H9 (cell line): ENCODE data around the gene ST6GALNAC3. TPM values are rescaled to one million over a fixed set of nuclear protein-coding genes. Genes with fewer than 3 reads are reported as not detected.

ENCODE experiments used
- DNase-seq: peaks from one replicate; pipeline ENCODE4 v3.0.0-alpha.2; 2017
- H2AFZ ChIP-seq: one replicate; pipeline ENCODE4 v1.6.1; 2013; ENCODE audit warnings: mild to moderate bottlenecking, low read length, control low read depth, moderate library complexity
- H2AK5ac ChIP-seq: 2 replicates; pipeline ENCODE4 v1.6.1; 2013; ENCODE audit warnings: low read length, control low read depth, mixed read lengths; ENCODE audit not compliant: insufficient read length
- H2BK120ac ChIP-seq: one replicate; pipeline ENCODE4 v1.6.1; 2013; ENCODE audit warnings: low read depth, mild to moderate bottlenecking, low read length, control low read depth, inconsistent platforms; ENCODE audit not compliant: poor library complexity, severe bottlenecking
- H2BK12ac ChIP-seq: 2 replicates; pipeline ENCODE4 v1.6.1; 2013; ENCODE audit warnings: low read length, control low read depth, mixed read lengths, low read depth; ENCODE audit not compliant: insufficient read length
- H2BK15ac ChIP-seq: 2 replicates; pipeline ENCODE4 v1.6.1; 2013; ENCODE audit warnings: low read depth, low read length, control low read depth
- H2BK20ac ChIP-seq: one replicate; pipeline ENCODE4 v1.6.1; 2013; ENCODE audit warnings: low read depth, mild to moderate bottlenecking, low read length, control low read depth, inconsistent platforms; ENCODE audit not compliant: poor library complexity, severe bottlenecking
- H2BK5ac ChIP-seq: 2 replicates; pipeline ENCODE4 v1.6.1; 2013; ENCODE audit warnings: low read length, control low read depth, mixed read lengths; ENCODE audit not compliant: insufficient read length
- H3K14ac ChIP-seq: 2 replicates; pipeline ENCODE4 v1.6.1; 2013; ENCODE audit warnings: low read length, control low read depth; ENCODE audit not compliant: insufficient read depth
- H3K18ac ChIP-seq: 2 replicates; pipeline ENCODE4 v1.6.1; 2013; ENCODE audit warnings: low read depth, mild to moderate bottlenecking, mixed read lengths, low read length, control low read depth; ENCODE audit not compliant: insufficient read length
- H3K23ac ChIP-seq: 2 replicates; pipeline ENCODE4 v1.6.1; 2013; ENCODE audit warnings: low read length, control low read depth, mixed read lengths, low read depth; ENCODE audit not compliant: insufficient read length
- H3K23me2 ChIP-seq: 2 replicates; pipeline ENCODE4 v1.6.1; 2013; ENCODE audit warnings: low read depth, mild to moderate bottlenecking, mixed read lengths, low read length, control low read depth; ENCODE audit not compliant: insufficient read length, poor library complexity, severe bottlenecking
- H3K27ac ChIP-seq: 2 replicates; pipeline ENCODE4 v1.5.1; 2013; ENCODE audit warnings: low read length, control low read depth, mixed read lengths, low read depth; ENCODE audit not compliant: insufficient read length
- H3K27me3 ChIP-seq: 2 replicates; pipeline ENCODE4 v1.6.1; 2013; ENCODE audit warnings: low read length, control low read depth, inconsistent platforms; ENCODE audit not compliant: insufficient read depth
- H3K4ac ChIP-seq: 2 replicates; pipeline ENCODE4 v1.6.1; 2013; ENCODE audit warnings: low read depth, mild to moderate bottlenecking, control low read depth, inconsistent platforms, low read length, moderate library complexity
- H3K4me1 ChIP-seq: 2 replicates; pipeline ENCODE4 v1.6.1; 2013; ENCODE audit warnings: low read length, control low read depth, inconsistent platforms; ENCODE audit not compliant: insufficient read depth
- H3K4me2 ChIP-seq: 2 replicates; pipeline ENCODE4 v1.6.1; 2013; ENCODE audit warnings: low read length, control low read depth, mixed read lengths; ENCODE audit not compliant: insufficient read length, insufficient read depth
- H3K56ac ChIP-seq: 2 replicates; pipeline ENCODE4 v1.6.1; 2013; ENCODE audit warnings: low read depth, mild to moderate bottlenecking, mixed read lengths, low read length, control low read depth; ENCODE audit not compliant: insufficient read length
- H3K79me1 ChIP-seq: 2 replicates; pipeline ENCODE4 v1.6.1; 2013; ENCODE audit warnings: low read depth, mild to moderate bottlenecking, moderate library complexity, low read length, control low read depth, inconsistent platforms; ENCODE audit not compliant: insufficient read depth, poor library complexity, severe bottlenecking
- H3K79me2 ChIP-seq: 2 replicates; pipeline ENCODE4 v1.6.1; 2013; ENCODE audit warnings: low read length, control low read depth, inconsistent platforms; ENCODE audit not compliant: insufficient read depth
- H3K9ac ChIP-seq: 2 replicates; pipeline ENCODE4 v1.6.1; 2013; ENCODE audit warnings: low read length, control low read depth, mixed read lengths; ENCODE audit not compliant: insufficient read length; ENCODE audit errors: extremely low read depth
- H3K9me3 ChIP-seq: one replicate; pipeline ENCODE4 v1.6.1; 2013; ENCODE audit warnings: low read depth, low read length, inconsistent platforms; ENCODE audit not compliant: control insufficient read depth
- H3T11ph ChIP-seq: one replicate; pipeline ENCODE4 v1.6.1; 2013; ENCODE audit warnings: mild to moderate bottlenecking, low read length, control low read depth, inconsistent platforms
- H4K20me1 ChIP-seq: one replicate; pipeline ENCODE4 v1.6.1; 2013; ENCODE audit not compliant: control insufficient read depth, insufficient read length, insufficient read depth
- H4K5ac ChIP-seq: 2 replicates; pipeline ENCODE4 v1.6.1; 2013; ENCODE audit warnings: low read depth, mild to moderate bottlenecking, mixed read lengths, low read length, control low read depth; ENCODE audit not compliant: insufficient read length
- H4K8ac ChIP-seq: replicated peaks from 2 replicates; pipeline ENCODE4 v1.6.1; 2013; ENCODE audit warnings: low read length, control low read depth, mixed read lengths, low read depth; ENCODE audit not compliant: insufficient read length
- H4K91ac ChIP-seq: 2 replicates; pipeline ENCODE4 v1.6.1; 2013; ENCODE audit warnings: low read depth, mild to moderate bottlenecking, moderate library complexity, mixed read lengths, low read length, control low read depth; ENCODE audit not compliant: insufficient read length
- H3K27ac Mint-ChIP-seq, 3 experiments: 2 replicates in 2 of 3; 3 replicates in 1 of 3; pipeline ENCODE4 v1.8.0; 2020 to 2021; ENCODE audit warnings: mixed read lengths in 3 of 3, mild to moderate bottlenecking in 1 of 3, moderate library complexity in 1 of 3
- H3K27me3 Mint-ChIP-seq: 2 replicates; pipeline ENCODE4 v1.8.0; 2021; ENCODE audit warnings: low read depth, mild to moderate bottlenecking, moderate library complexity, mixed read lengths
- H3K36me3 Mint-ChIP-seq, 3 experiments: 2 replicates in 2 of 3; 3 replicates in 1 of 3; pipeline ENCODE4 v1.8.0; 2020 to 2021; ENCODE audit warnings: low read depth in 3 of 3, mixed read lengths in 3 of 3; ENCODE audit not compliant: insufficient read depth in 1 of 3
- H3K4me1 Mint-ChIP-seq, 2 experiments: 2 replicates each; pipeline ENCODE4 v1.8.0; 2020; ENCODE audit warnings: mixed read lengths in 2 of 2
- H3K4me3 Mint-ChIP-seq, 2 experiments: 2 replicates in 1 of 2; 3 replicates in 1 of 2; pipeline ENCODE4 v1.8.0; 2020 to 2021; ENCODE audit warnings: mild to moderate bottlenecking in 2 of 2, mixed read lengths in 2 of 2, moderate library complexity in 1 of 2
- H3K9me3 Mint-ChIP-seq, 2 experiments: 2 replicates in 1 of 2; 3 replicates in 1 of 2; pipeline ENCODE4 v1.8.0; 2020; ENCODE audit warnings: mild to moderate bottlenecking in 2 of 2, mixed read lengths in 2 of 2, moderate library complexity in 1 of 2
- CTCF ChIP-seq: fragments of 200-600 bp; sonication (generic); conservative IDR thresholded peaks from 3 replicates; pipeline ENCODE4 v1.8.0; 2021; ENCODE audit warnings: antibody characterized with exemption, mild to moderate bottlenecking
- WGBS: extraction: QIAGEN DNeasy Blood & Tissue Kit; methylation state at CpG from one replicate; pipeline ENCODE4 v1.1.7; 2013; ENCODE audit warnings: missing lambda C conversion rate, low lambda C conversion rate, mixed read lengths; ENCODE audit not compliant: insufficient read length; ENCODE audit errors: extremely low coverage; 5-methylcytosine and 5-hydroxymethylcytosine counted together
- total RNA-seq: library from RNA; stranded (reverse); gene quantifications from 2 replicates; pipeline ENCODE4 v1.2.1, GENCODE V29; 2021

Gene ST6GALNAC3
- total RNA-seq, 1 experiment from 2014 or later, result 11.2 TPM

DNA sequence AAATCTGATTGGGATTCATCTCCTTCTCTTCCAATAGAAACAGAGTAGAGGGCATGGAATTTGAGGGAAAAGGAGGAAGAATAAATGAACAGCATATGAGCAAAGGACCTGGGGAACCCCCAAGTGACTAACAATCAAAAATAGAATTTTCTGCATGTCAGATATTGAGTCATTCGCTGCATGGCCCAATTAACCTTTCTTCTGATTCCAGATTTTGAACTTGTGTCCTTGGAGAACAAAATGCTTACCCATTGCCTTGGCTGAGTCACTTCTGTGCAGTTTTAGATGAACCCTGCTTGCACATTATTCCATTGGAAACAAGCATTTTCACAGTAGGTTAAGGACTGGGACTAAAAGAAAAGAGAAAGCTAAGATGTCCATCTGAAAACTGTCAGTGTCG lies 390.5 kb downstream of the ST6GALNAC3 start:
- no peaks in the 10 kb centered on the region for H3K36me3 Mint-ChIP-seq
- Histone ChIP-seq H4K5ac (no peak overlapping the region), H3K9me3 (no peaks in the 10 kb centered on the region), H3K27ac (no peak overlapping the region), H3K79me2 (no peaks in the 10 kb centered on the region), H4K20me1 (no peaks in the 10 kb centered on the region), H3K23me2 (no peaks in the 10 kb centered on the region), H2AFZ (no peak overlapping the region), H2BK120ac (no peak overlapping the region), H3K9ac (no peak overlapping the region), H3K14ac (no peak overlapping the region), H4K8ac (no peak overlapping the region), H2BK12ac (no peak overlapping the region), H3K27me3 (no peaks in the 10 kb centered on the region), H2BK20ac (no peak overlapping the region), H3T11ph (no peak overlapping the region), H3K4me2 (no peak overlapping the region), H2BK5ac (no peak overlapping the region), H3K79me1 (no peaks in the 10 kb centered on the region), H3K18ac (no peak overlapping the region), H3K4ac (no peak overlapping the region), H2BK15ac (no peak overlapping the region), H3K23ac (no peak overlapping the region), H2AK5ac (no peak overlapping the region), H3K4me1 (no peaks in the 10 kb centered on the region), H3K56ac (no peak overlapping the region), H4K91ac (no peak overlapping the region)
- peaks cover 4 to 9% of the 10 kb centered on the region in 2 experiments; a peak in 3 of 4 replicates for H3K4me1 Mint-ChIP-seq
- H3K9me3 Mint-ChIP-seq, result no peaks in the 10 kb centered on the region
- H3K4me3 Mint-ChIP-seq, result no peak overlapping the region
- no peak overlapping the region for H3K27ac Mint-ChIP-seq
- H3K27me3 Mint-ChIP-seq, result no peaks in the 10 kb centered on the region
- no peak for TF ChIP-seq CTCF
- WGBS, result no CpG with 5 or more reads among the region's 2 CpGs
- DNase-seq, result no peak
